Activated CD8-positive, alpha-beta memory T cell treated with anti-CD3 and anti-CD28 coated beads, Interleukin-2, amount 50 U/mL, for 48 hours (primary cell): ENCODE measurements around the gene PRKCZ.

Experiments used
- DNase-seq: peaks from one replicate; pipeline ENCODE4 v3.0.0-alpha.2; 2020

The PRKCZ gene

DNA sequence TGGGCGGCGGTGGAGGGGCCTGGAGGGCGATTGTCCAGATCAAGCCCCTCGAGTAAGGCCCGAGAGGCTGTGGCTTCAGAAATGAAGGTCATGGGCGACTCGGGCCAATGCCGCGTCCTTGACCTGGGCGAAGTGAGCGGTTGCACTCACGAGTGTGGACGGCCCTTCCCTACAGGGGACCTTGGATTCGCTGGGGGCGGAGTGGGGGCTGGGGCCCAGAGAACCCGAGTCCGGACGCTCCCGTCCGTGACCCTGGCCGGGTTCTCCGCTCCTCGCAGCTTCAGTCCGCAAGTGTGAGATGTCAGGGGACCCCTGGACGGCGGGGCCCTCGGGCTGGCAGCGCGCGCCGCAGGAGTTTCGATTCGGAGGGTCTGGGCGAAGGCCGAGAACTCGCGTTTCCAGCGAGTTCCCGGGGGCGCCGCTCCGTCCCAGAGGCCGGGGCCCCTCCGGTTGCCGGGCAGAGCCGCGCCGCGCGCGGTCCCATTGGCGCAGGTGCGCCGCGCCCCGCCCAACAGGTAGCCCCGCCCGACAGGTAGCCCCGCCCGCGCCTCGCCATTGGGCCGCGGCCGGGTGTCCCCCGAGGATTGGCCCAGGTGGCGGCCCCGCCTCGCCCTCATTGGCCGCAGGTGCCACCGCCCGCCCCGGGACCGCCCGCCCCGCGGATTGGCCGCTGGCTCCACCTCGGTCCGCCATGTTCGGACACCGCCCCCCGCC lies at the start of gene PRKCZ:
TSS of gene PRKCZ (plus strand) at position 694 of the 714 bp plus-strand sequence. CDS start 220 bp downstream, outside the sequence.
- DNase-seq = peak; percentile 97

DNA sequence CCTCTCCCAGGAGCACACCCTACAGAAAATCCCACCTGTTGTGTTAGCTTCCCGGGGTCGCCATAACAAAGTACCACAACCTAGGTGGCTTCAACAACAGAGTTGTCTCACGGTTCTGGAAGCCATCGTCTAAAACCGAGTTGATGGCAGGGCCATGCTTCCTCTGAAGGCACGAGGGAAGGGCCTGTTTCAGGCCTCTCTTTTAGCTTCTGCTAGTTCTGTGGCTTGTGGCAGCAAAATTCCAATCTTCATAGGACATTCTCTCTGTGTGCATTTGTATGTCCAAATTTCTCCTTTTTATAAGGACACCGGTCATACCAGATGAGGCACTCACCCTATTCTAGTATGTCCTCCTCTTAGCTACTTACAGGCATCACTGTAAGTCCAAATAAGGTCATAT lies 49.8 kb upstream of the PRKCZ start:
- DNase-seq = no peak

DNA sequence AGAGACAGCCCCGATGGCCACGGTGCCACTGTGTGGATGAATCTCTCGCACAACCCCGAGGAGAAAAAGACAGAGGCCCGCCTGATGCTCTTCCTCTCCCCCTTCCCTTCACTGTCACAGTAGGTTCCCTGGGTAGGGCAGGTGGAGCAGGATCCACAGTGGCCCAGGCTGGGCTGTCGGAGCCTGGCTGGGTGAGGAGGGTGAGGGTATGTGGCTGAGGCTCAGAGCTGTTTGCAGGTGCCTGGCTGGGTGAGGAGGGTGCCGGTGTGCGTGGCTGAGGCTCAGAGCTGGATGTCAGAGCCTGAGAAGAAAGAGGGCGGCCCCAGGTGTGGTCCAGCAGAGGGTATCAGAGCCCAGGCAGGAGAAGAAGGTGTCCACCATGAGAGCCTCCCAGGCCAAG lies 49.4 kb upstream of the PRKCZ start:
- DNase-seq = no peak

DNA sequence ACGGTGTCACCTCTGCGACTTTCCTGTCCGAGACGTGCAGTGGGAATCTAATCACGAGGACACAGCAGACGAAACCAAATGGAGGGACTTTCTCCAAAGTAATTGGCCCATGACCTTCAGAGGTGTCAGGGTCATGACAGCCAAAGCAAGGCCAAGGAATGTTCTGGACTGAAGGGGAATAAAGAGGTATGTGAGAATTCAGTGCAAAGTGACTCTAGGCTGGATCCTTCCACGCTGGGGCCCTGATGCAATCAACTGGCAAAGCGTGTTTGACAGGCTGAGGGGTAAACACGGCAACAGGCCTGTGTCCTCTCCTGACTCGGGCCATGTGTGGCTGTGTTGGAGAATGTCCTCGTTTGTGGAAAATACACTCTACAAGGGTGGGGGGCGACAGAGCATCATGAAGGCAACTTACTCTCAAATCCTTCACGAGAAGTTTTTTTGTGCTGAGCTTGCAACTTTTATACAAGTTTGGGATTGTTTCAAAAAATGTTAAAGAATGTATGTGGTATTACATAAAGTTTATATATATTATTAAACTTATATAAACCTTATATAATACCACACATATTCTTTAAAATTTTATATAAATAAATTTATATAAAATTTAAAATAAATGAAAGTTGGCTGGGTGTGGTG lies 48.3 kb upstream of the PRKCZ start:
- no peak for DNase-seq

- DNase-seq = peak; percentile 67
Observed at GRCh38 chr1:2003541-2004131, 46.6 kb upstream of the PRKCZ start, which contains the start of gene CFAP74. TSS of gene CFAP74 (minus strand) at chr1:2003786. CDS start at chr1:1990956, 12,830 bp downstream.

GRCh38 chr1:2004856-2005255 lies 45.4 kb upstream of the PRKCZ start:
- no peak for DNase-seq

DNA sequence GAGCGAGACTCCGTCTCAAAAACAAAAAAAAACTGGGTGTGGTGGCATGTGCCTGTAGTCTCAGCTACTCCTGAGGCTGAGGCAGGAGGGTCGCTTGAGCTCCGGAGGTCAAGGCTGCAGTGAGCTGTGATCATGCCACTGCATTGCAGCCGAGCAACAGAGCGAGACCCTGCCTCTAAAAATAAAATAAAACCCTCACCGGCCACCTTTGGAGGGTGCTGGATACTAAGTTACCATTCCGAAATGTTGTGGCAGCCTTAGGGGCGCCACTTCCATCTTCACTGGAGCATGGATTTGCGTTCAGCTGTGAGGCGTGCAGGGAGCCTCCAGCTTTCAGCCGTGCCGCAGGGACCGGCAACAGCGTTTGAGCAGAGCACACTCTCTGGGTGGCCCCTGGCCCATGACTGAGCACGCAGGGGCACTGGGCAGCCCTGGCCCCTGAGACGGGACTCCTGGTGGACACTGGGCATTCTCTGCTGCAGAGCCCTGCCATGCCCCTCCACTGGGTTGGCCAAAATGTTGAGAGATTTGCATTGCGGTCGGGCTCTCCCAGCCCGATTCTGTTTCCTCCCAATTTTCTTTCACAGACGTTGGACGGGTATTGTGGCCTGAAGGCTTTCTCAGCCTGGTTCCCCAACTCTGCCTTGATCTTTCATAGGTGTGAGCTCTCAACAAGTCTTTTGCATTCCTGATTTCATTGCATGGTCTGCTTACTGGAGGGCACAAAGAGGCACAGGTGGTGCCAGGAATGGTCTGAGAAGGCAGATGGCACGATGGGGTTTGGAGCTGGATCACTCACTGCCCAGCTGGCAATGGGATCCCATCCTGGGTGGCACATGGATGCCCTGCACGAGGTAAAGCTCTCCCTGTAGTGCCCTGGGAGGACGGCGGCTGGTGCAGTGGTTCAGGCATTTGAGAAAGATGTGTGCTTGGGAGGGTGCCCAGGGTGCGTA lies 40.8 kb upstream of the PRKCZ start:
- no peak for DNase-seq

- DNase-seq = no peak
Observed at GRCh38 chr1:2014181-2014580, 36.0 kb upstream of the PRKCZ start.

GRCh38 chr1:2014741-2015735 lies 35.2 kb upstream of the PRKCZ start:
- no peak for DNase-seq

DNA sequence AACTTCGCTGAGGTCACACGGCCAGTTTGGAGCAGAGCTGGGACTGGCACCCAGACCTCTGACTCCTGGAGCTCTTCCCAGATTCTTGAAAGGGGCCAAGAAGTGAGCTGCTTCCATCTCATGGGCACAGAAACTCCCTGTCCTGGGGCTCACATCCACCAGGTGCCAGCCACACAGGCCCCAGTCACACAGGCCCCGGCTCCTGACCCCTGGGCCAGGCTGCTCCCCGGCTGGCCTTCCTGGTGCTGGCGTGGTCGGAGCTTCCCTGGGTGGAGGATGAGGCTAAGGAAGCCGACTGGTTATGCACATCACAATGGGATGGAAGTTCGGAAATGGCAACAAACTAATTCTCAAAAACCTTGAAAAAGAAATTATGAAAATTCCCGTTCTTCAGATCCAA lies 34.1 kb upstream of the PRKCZ start:
- no peak for DNase-seq

GRCh38 chr1:2018217-2019171 lies 31.7 kb upstream of the PRKCZ start:
- DNase-seq = no peak

- DNase-seq = no peak
Observed at GRCh38 chr1:2019172-2019543, 31.1 kb upstream of the PRKCZ start, which contains the start of gene GABRD. TSS of gene GABRD (plus strand) at chr1:2019345. CDS start at chr1:2019424, 79 bp downstream.

DNA sequence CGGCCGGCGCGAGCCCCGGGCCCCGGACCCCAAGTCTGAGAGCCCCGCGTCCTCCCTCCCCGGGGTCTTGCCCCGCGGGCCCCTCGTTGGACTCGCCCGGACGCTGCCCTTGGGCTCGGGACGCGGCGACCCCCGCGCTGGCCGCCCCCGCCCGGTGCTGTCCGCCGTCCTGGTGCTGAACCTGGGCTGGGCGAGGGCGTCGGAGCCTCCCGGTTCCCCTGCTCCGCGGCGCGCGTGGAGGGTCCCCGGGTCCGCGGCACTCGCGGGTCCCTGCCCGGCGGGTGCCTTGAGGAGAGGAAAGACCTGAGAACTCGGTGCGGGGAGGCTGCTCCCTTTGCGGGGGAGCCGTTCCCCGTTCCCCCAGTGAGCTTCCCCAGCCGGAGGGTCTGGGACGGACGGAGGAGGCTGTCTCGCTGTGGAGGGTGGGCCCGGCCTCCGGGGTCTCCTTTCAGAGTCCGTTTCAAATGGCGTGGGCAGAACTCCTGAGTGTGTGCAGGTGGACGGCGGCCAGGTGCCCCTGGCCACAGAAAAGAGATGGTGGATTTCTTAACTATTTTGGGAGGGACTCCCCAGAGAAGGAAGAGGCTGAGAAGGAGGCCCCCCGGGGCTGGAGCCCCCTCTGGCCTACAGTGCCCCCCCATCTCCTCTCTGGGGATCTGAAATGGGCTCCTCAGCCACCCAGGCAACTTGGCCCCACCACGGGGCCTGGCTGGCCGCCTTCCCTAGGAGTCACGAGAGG lies 30.5 kb upstream of the PRKCZ start:
- no peak for DNase-seq

- no peak for DNase-seq
Observed at GRCh38 chr1:2020310-2020655, 29.9 kb upstream of the PRKCZ start.

GRCh38 chr1:2021550-2021949 lies 28.7 kb upstream of the PRKCZ start:
- no peak for DNase-seq

GRCh38 chr1:2022063-2022770 lies 28.0 kb upstream of the PRKCZ start:
- no peak for DNase-seq

- no peak for DNase-seq
Observed at GRCh38 chr1:2023187-2023586, 27.0 kb upstream of the PRKCZ start.

DNA sequence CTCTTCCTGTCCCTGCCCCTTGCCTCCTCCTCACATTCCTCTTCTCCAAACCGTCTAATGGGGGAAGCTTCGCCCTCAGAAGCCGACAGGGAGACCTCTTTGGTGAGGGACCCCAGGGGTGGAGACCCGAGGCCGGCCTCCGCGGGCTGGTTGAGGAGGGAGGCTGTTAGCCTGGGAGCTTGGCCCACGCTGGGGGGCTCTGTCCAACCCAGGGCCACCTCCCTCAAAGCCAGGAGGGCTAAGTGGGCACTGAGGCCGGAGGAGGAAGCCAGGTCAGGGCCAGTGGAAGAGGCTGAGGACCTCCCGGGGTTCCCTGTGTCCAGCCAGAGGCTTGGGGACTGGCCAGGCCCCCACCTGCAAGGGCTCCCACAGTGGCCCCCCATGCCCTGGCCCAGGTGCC lies 25.8 kb upstream of the PRKCZ start:
- DNase-seq = no peak

GRCh38 chr1:2024887-2025286 lies 25.3 kb upstream of the PRKCZ start:
- no peak for DNase-seq
